HepG2 (cell line): ENCODE results near the gene NXN.

Experiments
- ARID4A ChIP-seq: sonication (generic); formaldehyde crosslinking; IDR thresholded peaks from 2 replicates; pipeline ENCODE4 v1.5.0; 2020; ENCODE audit warnings: mild to moderate bottlenecking, missing genetic modification reagents, borderline replicate concordance
- GABPA ChIP-seq, 2 experiments: IDR thresholded peaks; 2 replicates each; pipeline ENCODE4 v1.6.1; 2011 to 2016; ENCODE audit warnings: low read depth in 2 of 2, low read length in 1 of 2, missing biosample characterization in 1 of 2, missing genetic modification characterization in 1 of 2
- MZF1 ChIP-seq: sonication (generic); formaldehyde crosslinking; IDR thresholded peaks from 2 replicates; pipeline ENCODE4 v1.8.1; 2023; ENCODE audit warnings: mild to moderate bottlenecking, missing genetic modification reagents, borderline replicate concordance
- ZBTB2 ChIP-seq: sonication (generic); formaldehyde crosslinking; IDR thresholded peaks from 2 replicates; pipeline ENCODE4 v1.8.0; 2022; ENCODE audit warnings: low read depth, missing genetic modification reagents
- ZNF253 ChIP-seq: sonication (generic); formaldehyde crosslinking; IDR thresholded peaks from 2 replicates; pipeline ENCODE4 v1.8.0; 2022; ENCODE audit warnings: mild to moderate bottlenecking, missing genetic modification reagents, borderline replicate concordance
- ZNF549 ChIP-seq: sonication (generic); formaldehyde crosslinking; IDR thresholded peaks from 2 replicates; pipeline ENCODE4 v1.5.0; 2020; ENCODE audit warnings: missing genetic modification reagents

- TF ChIP-seq ZNF253 (CRISPR knock-in tag) (no peak), MZF1 (CRISPR knock-in tag) (no peak), ZBTB2 (CRISPR knock-in tag) (no peak), ARID4A (CRISPR knock-in tag) (no peak), ZNF549 (CRISPR knock-in tag) (no peak), GABPA (IDR thresholded peaks at IDR 0.05; ENCODE audit: low read depth, low read length) (no peak), GABPA (CRISPR knock-in tag; IDR thresholded peaks at IDR 0.05; ENCODE audit: low read depth) (no peak)
Observed at GRCh38 chr17:806781-807522, 172.6 kb downstream of the NXN start.
